ENCODE results near the gene PAX2.

The PAX2 gene

GRCh38 chr10:100739517-100740368 is 5.6 kb upstream of the PAX2 start:
- TF ChIP-seq POLR2AphosphoS5 (IDR thresholded peaks at IDR 0.05; ENCODE audit: low read depth) (no peak), SPI1 (IDR thresholded peaks at IDR 0.05; ENCODE audit: borderline replicate concordance, low read depth) (no peak), REST (IDR thresholded peaks at IDR 0.05; ENCODE audit: insufficient replicate concordance, low read depth) (no peak), GABPA (IDR thresholded peaks at IDR 0.05; ENCODE audit: low read depth) (no peak)
- TF ChIP-seq, protein P1, sequence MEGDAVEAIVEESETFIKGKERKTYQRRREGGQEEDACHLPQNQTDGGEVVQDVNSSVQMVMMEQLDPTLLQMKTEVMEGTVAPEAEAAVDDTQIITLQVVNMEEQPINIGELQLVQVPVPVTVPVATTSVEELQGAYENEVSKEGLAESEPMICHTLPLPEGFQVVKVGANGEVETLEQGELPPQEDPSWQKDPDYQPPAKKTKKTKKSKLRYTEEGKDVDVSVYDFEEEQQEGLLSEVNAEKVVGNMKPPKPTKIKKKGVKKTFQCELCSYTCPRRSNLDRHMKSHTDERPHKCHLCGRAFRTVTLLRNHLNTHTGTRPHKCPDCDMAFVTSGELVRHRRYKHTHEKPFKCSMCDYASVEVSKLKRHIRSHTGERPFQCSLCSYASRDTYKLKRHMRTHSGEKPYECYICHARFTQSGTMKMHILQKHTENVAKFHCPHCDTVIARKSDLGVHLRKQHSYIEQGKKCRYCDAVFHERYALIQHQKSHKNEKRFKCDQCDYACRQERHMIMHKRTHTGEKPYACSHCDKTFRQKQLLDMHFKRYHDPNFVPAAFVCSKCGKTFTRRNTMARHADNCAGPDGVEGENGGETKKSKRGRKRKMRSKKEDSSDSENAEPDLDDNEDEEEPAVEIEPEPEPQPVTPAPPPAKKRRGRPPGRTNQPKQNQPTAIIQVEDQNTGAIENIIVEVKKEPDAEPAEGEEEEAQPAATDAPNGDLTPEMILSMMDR (IDR thresholded peaks at IDR 0.05; ENCODE audit: insufficient read depth, low read length) = no peak
- Histone ChIP-seq H3K27me3 (ENCODE audit: insufficient read depth, poor library complexity, severe bottlenecking) (peaks cover 95% of the 10 kb centered on the region), H3K27ac (replicated peaks) (no peak overlapping the region), H3K4me3 (replicated peaks; ENCODE audit: insufficient read depth, low read length) (no peak overlapping the region)
- DNase-seq (ENCODE audit: low read depth in 1 of 2, low spot score in 1 of 2) = no peak

GRCh38 chr10:100740476-100741377 is 4.7 kb upstream of the PAX2 start:
- Histone ChIP-seq H3K27ac (replicated peaks) (no peak overlapping the region), H3K4me3 (replicated peaks; ENCODE audit: insufficient read depth, low read length) (no peak overlapping the region), H3K27me3 (ENCODE audit: insufficient read depth, poor library complexity, severe bottlenecking) (peaks cover 90% of the 10 kb centered on the region)
- TF ChIP-seq SPI1 (IDR thresholded peaks at IDR 0.05; ENCODE audit: borderline replicate concordance, low read depth) (no peak), REST (IDR thresholded peaks at IDR 0.05; ENCODE audit: insufficient replicate concordance, low read depth) (no peak), GABPA (IDR thresholded peaks at IDR 0.05; ENCODE audit: low read depth) (no peak), POLR2AphosphoS5 (IDR thresholded peaks at IDR 0.05; ENCODE audit: low read depth) (no peak)
- TF ChIP-seq, protein P1 (IDR thresholded peaks at IDR 0.05; ENCODE audit: insufficient read depth, low read length) = no peak
- DNase-seq (ENCODE audit: low read depth in 1 of 2, low spot score in 1 of 2) = no peak

- no peak for DNase-seq (ENCODE audit: low read depth in 1 of 2, low spot score in 1 of 2)
- Histone ChIP-seq H3K4me3 (replicated peaks; ENCODE audit: insufficient read depth, low read length) (no peak overlapping the region), H3K27ac (replicated peaks) (no peak overlapping the region), H3K27me3 (ENCODE audit: insufficient read depth, poor library complexity, severe bottlenecking) (peaks cover 90% of the 10 kb centered on the region)
- TF ChIP-seq SPI1 (IDR thresholded peaks at IDR 0.05; ENCODE audit: borderline replicate concordance, low read depth) (no peak), REST (IDR thresholded peaks at IDR 0.05; ENCODE audit: insufficient replicate concordance, low read depth) (no peak), GABPA (IDR thresholded peaks at IDR 0.05; ENCODE audit: low read depth) (no peak), POLR2AphosphoS5 (IDR thresholded peaks at IDR 0.05; ENCODE audit: low read depth) (no peak)
- TF ChIP-seq, protein P1 (IDR thresholded peaks at IDR 0.05; ENCODE audit: insufficient read depth, low read length) = no peak
These were observed 3.9 kb upstream of the PAX2 start for GRCh38 chr10:100741378-100742075.
